ENCODE data around the gene AGMO.

GRCh38 chr7:15174485-15174884 lies 387.3 kb downstream of the AGMO start:
- TF ChIP-seq CTCF (IDR thresholded peaks at IDR 0.05) (no peak), POLR2A (IDR thresholded peaks at IDR 0.05) (no peak)
